WERI-Rb-1 (cell line): ENCODE data around the gene ALDH1A1.

Experiments
- DNase-seq: peaks from one replicate; pipeline ENCODE4 v3.0.0-alpha.2; 2020
- H3K27ac ChIP-seq: fragments of 250-450 bp; sonication (Bioruptor Pico); 2 replicates; pipeline ENCODE4 v1.5.1; 2020; ENCODE audit warnings: mild to moderate bottlenecking, moderate library complexity
- H3K27me3 ChIP-seq: fragments of 250-450 bp; sonication (Bioruptor Pico); 2 replicates; pipeline ENCODE4 v1.5.1; 2021; ENCODE audit warnings: mild to moderate bottlenecking, low read depth, moderate library complexity; ENCODE audit not compliant: insufficient read depth, severe bottlenecking
- H3K36me3 ChIP-seq: fragments of 250-450 bp; sonication (Bioruptor Pico); 2 replicates; pipeline ENCODE4 v1.5.1; 2020; ENCODE audit warnings: mild to moderate bottlenecking, moderate library complexity
- H3K4me3 ChIP-seq: 2 replicates; pipeline ENCODE4 v1.5.1; 2011; ENCODE audit warnings: low read depth, mild to moderate bottlenecking, control low read depth, low read length
- H3K9me3 ChIP-seq: fragments of 250-450 bp; sonication (Bioruptor Pico); 2 replicates; pipeline ENCODE4 v1.5.1; 2021; ENCODE audit warnings: mild to moderate bottlenecking, moderate library complexity; ENCODE audit not compliant: severe bottlenecking
- TF ChIP-seq, protein P1 (sequence below): IDR thresholded peaks from 2 replicates; pipeline ENCODE4 v1.5.1; 2011; ENCODE audit warnings: low read depth, mild to moderate bottlenecking, control low read depth, inconsistent platforms, low read length

Gene ALDH1A1

DNA sequence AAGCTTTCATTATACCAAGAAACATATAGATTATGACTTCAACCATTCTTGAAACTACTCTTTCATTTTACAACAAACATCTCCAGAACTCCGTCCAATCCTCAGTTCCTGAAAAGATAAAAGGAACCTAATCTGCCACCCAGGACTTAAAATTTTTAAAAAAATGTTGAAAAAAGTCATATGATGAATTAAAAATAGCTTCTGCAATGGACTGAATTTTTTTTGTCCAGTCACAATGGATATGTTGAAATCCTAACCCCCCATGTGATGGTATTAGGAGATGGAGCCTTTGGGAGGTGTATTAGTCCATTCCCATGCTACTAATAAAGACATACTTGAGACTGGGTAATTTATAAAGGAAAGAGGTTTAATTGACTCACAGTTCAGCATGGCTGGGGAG, 2.7 kb upstream of the ALDH1A1 start:
- TF ChIP-seq, protein P1, sequence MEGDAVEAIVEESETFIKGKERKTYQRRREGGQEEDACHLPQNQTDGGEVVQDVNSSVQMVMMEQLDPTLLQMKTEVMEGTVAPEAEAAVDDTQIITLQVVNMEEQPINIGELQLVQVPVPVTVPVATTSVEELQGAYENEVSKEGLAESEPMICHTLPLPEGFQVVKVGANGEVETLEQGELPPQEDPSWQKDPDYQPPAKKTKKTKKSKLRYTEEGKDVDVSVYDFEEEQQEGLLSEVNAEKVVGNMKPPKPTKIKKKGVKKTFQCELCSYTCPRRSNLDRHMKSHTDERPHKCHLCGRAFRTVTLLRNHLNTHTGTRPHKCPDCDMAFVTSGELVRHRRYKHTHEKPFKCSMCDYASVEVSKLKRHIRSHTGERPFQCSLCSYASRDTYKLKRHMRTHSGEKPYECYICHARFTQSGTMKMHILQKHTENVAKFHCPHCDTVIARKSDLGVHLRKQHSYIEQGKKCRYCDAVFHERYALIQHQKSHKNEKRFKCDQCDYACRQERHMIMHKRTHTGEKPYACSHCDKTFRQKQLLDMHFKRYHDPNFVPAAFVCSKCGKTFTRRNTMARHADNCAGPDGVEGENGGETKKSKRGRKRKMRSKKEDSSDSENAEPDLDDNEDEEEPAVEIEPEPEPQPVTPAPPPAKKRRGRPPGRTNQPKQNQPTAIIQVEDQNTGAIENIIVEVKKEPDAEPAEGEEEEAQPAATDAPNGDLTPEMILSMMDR = no peak
- Histone ChIP-seq H3K27ac (no peak overlapping the region), H3K36me3 (no peaks in the 10 kb centered on the region), H3K9me3 (no peaks in the 10 kb centered on the region), H3K4me3 (no peak overlapping the region), H3K27me3 (no peaks in the 10 kb centered on the region)
- DNase-seq = no peak

DNA sequence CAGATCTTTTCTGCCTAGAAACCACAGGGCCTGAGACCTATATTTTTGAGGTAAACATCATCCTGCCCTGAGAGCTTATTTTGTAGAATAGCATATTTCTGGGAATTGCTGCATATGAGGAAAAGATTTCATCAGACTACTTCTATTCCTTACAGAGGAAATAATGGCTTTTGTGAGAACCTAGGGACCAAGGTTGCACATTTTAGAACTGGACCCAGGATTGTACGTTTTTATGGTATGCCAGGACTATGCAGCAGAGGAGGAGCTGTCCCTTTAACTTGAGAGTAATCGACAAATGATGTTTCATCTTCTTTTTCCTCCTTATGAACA, 2.2 kb upstream of the ALDH1A1 start:
- H3K27me3 ChIP-seq = no peaks in the 10 kb centered on the region
- TF ChIP-seq, protein P1 = no peak
- no peaks in the 10 kb centered on the region for H3K9me3 ChIP-seq
- H3K4me3 ChIP-seq = no peak overlapping the region
- DNase-seq = no peak
- H3K27ac ChIP-seq = no peak overlapping the region
- no peaks in the 10 kb centered on the region for H3K36me3 ChIP-seq

- Histone ChIP-seq H3K27me3 (no peaks in the 10 kb centered on the region), H3K4me3 (no peak overlapping the region), H3K27ac (no peak overlapping the region), H3K9me3 (no peaks in the 10 kb centered on the region), H3K36me3 (no peaks in the 10 kb centered on the region)
- TF ChIP-seq, protein P1 = no peak
- no peak for DNase-seq
Measured at GRCh38 chr9:72954431-72955125, 1.7 kb upstream of the ALDH1A1 start.

GRCh38 chr9:72952381-72952690, 517 bp downstream of the ALDH1A1 start:
- DNase-seq = no peak
- TF ChIP-seq, protein P1 = no peak
- Histone ChIP-seq H3K27ac (no peak overlapping the region), H3K27me3 (no peaks in the 10 kb centered on the region), H3K4me3 (no peak overlapping the region), H3K9me3 (no peaks in the 10 kb centered on the region), H3K36me3 (no peaks in the 10 kb centered on the region)

- TF ChIP-seq, protein P1 = no peak
- Histone ChIP-seq H3K9me3 (no peaks in the 10 kb centered on the region), H3K36me3 (no peaks in the 10 kb centered on the region), H3K27ac (no peak overlapping the region), H3K4me3 (no peak overlapping the region), H3K27me3 (no peaks in the 10 kb centered on the region)
- DNase-seq = no peak
Measured at GRCh38 chr9:72951520-72952380, 1.1 kb downstream of the ALDH1A1 start.
